Psoas muscle (tissue), 8 donors: Measurements from ENCODE around the gene TMEM170A. TPM values are rescaled to one million over a fixed set of nuclear protein-coding genes. Genes with fewer than 3 reads are reported as not detected.

ENCODE experiments used
- ATAC-seq, 4 donors: fragments of 200-7000 bp; cut with Tn5 transposase; one replicate each; pipeline ENCODE4 v1.9.1; 2020; ENCODE audit warnings: moderate library complexity in 3 of 4, mild to moderate bottlenecking in 2 of 4
- DNase-seq, 2 donors: peaks; one replicate each; pipeline ENCODE4 v3.0.0-alpha.2; 2020
- H3K27ac ChIP-seq: fragments of 200-600 bp; one replicate; pipeline ENCODE4 v1.8.0; 2022
- H3K27me3 ChIP-seq, 3 donors: fragments of 200-600 bp in 1 of 3; one replicate each; pipeline versions ENCODE4 v1.6.1 to v1.8.0; 2013 to 2022; ENCODE audit warnings: low read length in 2 of 3, mild to moderate bottlenecking in 2 of 3, moderate library complexity in 1 of 3; ENCODE audit not compliant: insufficient read depth in 3 of 3
- H3K36me3 ChIP-seq, 2 donors: fragments of 200-600 bp in 1 of 2; one replicate each; pipeline versions ENCODE4 v1.6.1 to v1.8.0; 2013 to 2022; ENCODE audit warnings: low read depth in 1 of 2, mild to moderate bottlenecking in 1 of 2, moderate library complexity in 1 of 2; ENCODE audit not compliant: insufficient read depth in 1 of 2
- H3K4me1 ChIP-seq: fragments of 200-600 bp; one replicate; pipeline ENCODE4 v1.8.0; 2022
- H3K4me3 ChIP-seq: fragments of 200-600 bp; one replicate; pipeline ENCODE4 v1.8.0; 2022; ENCODE audit warnings: mild to moderate bottlenecking
- H3K9me3 ChIP-seq: fragments of 200-600 bp; one replicate; pipeline ENCODE4 v1.8.0; 2022
- WGBS, 3 donors: extraction: QIAGEN DNeasy Blood & Tissue Kit; methylation state at CpG; one replicate each; pipeline versions ENCODE4 v1.1.6 to v1.1.7; 2013; 5-methylcytosine and 5-hydroxymethylcytosine counted together
- intact Hi-C, 2 donors: fragments of 100-400 bp; cut with DNase I; formaldehyde crosslinking; loops; one replicate each; pipeline versions ENCODE4 v1.11.0 to v1.14.2; 2022
- polyA plus RNA-seq, 3 donors: library from polyadenylated mRNA; stranded (reverse); fragments of 200-250 nt; gene quantifications; one replicate each; pipeline ENCODE4 v1.2.3, GENCODE V29; 2013
- total RNA-seq, 4 donors: library from RNA; stranded (reverse); fragmentation: NEBNext Ultra II Directional in 2 of 4; extraction: Animal tissue kit (Norgen Biotek cat#: 25700) in 2 of 4; gene quantifications; one replicate each; pipeline versions ENCODE4 v1.2.1 to v1.2.4, GENCODE V29; 2021 to 2023
- TF ChIP-seq, protein P1 (sequence below): fragments of 200-600 bp; IDR thresholded peaks from one replicate; pipeline ENCODE4 v1.8.0; 2022; ENCODE audit warnings: antibody characterized with exemption
- donor health status: healthy with polysubstance abuse.
- donor health status: DM: no; HTN: no; CAD: no; lungs with moderate emphysema.
- donor health status: Bipolar disorder and iron deficiency.
- donor health status: healthy.
- donor health status: DM: yes; HTN: yes; CAD: no.
- donor health status: DM: no; HTN: no; CAD: no.
- donor health status: DM: no; HTN: no; CAD: no.
- donor health status: DM: yes; HTN: yes; CAD: no.

The TMEM170A gene
- total and polyA plus RNA-seq, 7 donors, result 3.1 to 9.5 (median 7.8) TPM

DNA sequence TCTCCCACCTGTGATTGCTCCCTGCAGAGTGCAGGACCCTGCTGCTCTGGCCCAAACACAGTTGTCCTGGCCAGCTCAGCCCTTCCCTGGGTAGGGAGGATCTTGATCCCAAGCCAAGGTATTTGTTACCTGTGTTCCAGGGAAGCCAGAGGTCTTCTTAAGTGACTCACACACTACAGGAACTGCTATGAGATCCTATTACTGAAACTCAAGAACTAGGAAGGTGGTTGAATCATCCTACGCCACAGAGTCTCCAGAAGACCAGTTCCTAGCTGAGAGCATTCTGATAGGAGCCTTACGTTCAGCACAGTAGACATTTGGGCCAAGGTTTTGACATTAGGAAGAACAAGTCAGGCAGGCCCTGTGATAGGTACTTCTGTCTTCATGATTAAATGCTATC, 18.7 kb upstream of the TMEM170A start:
- H3K9me3 ChIP-seq, result no peaks in the 10 kb centered on the region
- DNase-seq, result no peak

DNA sequence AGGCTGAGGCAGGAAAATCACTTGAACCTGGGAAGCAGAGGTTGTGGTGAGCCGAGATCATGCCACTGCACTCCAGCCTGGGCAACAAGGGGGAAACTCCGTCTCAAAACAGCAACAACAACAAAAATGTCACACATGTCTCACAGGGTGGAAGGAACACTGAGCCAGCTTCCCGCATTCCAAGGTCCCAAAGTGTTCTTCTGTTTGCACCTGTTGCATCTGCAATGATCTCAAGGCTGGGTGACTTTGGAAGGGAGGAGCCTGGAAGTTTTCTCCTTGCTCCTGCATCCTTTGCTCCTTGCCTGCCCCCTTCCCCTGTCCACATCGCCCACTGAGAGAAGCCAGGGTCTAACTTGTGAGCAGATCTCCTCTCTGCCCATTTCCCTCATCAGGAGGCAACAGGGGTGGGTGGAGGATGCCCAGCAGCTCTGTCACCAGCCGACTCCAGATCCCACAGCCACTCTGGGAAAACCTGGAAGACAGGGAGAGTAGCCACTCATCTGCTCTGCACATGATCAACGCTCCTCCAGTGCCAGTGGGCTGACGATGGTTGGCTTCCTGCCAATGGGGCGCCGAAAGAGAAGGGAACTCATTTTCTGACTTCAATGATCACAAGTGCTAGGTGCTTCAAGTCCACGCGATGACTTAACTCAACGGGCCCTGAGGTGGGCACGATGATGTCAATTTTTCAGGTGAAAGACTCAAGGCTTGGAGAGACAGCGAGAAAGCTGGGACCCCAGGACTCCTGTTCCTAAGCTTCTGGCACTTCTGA, 18.1 kb upstream of the TMEM170A start:
- Histone ChIP-seq H3K9me3 (no peaks in the 10 kb centered on the region), H3K27ac (no peak overlapping the region), H3K27me3 (no peaks in the 10 kb centered on the region), H3K4me3 (no peak overlapping the region), H3K36me3 (no peaks in the 10 kb centered on the region), H3K4me1 (peaks cover 4% of the 10 kb centered on the region)
- no peak for DNase-seq
- ATAC-seq, result peak in 2 of 4 donors; percentile 31 to 38
- 69 to 80% (median 70%) methylated on average over 14 of the region's 14 CpGs for WGBS, 3 donors
- TF ChIP-seq, protein P1, sequence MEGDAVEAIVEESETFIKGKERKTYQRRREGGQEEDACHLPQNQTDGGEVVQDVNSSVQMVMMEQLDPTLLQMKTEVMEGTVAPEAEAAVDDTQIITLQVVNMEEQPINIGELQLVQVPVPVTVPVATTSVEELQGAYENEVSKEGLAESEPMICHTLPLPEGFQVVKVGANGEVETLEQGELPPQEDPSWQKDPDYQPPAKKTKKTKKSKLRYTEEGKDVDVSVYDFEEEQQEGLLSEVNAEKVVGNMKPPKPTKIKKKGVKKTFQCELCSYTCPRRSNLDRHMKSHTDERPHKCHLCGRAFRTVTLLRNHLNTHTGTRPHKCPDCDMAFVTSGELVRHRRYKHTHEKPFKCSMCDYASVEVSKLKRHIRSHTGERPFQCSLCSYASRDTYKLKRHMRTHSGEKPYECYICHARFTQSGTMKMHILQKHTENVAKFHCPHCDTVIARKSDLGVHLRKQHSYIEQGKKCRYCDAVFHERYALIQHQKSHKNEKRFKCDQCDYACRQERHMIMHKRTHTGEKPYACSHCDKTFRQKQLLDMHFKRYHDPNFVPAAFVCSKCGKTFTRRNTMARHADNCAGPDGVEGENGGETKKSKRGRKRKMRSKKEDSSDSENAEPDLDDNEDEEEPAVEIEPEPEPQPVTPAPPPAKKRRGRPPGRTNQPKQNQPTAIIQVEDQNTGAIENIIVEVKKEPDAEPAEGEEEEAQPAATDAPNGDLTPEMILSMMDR, result no peak
- intact Hi-C loops, result no loop called here

More for the DNA sequence above, 18.7 kb upstream of the TMEM170A start:
- no peaks in the 10 kb centered on the region for H3K27me3 ChIP-seq
- H3K4me1 ChIP-seq, result peaks cover 4% of the 10 kb centered on the region
- no peak overlapping the region for H3K4me3 ChIP-seq
- intact Hi-C loops, result no loop called here
- ATAC-seq, result peak; percentile 78 to 91 (median 84)
- 38 to 88% (median 40%) methylated on average over 2 of the region's 2 CpGs for WGBS, 3 donors
- H3K27ac ChIP-seq, result peak overlapping the region; percentile 42
- TF ChIP-seq, protein P1, result no peak
- no peaks in the 10 kb centered on the region for H3K36me3 ChIP-seq

DNA sequence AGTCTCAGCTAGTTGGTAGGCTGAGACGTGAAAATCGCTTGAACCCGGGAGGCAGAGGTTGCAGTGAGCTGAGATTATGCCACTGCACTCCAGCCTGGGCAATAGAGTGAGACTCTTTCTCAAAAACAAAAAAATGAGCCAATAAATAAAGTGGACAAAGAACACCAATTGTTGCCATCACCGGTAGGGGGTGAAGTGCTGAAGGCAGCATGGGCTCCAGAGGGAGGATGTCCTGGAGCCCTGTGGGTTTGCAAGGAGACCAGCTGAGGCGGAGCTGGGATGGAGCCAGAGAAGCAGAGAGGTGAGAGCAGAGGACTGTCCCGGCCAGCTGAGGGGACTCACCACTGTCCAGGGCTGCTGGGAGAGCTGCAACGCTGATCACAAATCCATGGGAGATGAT, 17.0 kb upstream of the TMEM170A start:
- TF ChIP-seq, protein P1, result no peak

DNA sequence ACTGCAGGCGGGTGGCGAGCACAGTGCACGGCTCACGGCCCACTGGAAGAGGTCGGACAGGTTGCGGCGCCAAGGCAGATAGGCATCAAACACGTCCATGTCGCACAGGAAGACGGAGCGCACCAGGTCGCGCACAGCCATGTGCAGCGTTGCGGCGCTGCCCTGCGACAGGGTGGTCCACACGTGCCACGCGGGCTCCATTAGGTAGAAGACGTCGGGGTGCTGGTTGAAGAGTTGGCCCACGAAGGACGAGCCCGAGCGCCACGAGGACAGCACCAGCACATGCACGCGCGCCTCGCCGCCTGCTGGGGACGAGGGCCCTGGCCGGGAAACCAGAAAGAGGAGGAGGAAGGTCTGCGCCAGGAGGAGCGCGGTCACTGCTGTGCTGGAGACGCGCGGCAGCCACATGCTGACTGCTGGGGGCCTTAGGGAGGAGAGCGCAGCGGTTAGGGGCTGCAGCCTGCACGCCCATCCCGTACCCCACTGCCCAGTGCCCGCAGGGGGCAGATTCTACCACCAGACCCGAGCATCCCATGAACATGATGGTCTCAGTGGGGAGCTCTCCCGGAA, 15.0 kb upstream of the TMEM170A start:
- H3K27ac ChIP-seq, result no peak overlapping the region
- H3K9me3 ChIP-seq, result no peaks in the 10 kb centered on the region
- ATAC-seq (no peak), DNase-seq (no peak)
- intact Hi-C loops, result no loop called here
- peaks cover 4% of the 10 kb centered on the region for H3K4me1 ChIP-seq
- TF ChIP-seq, protein P1, result no peak
- H3K36me3 ChIP-seq, result no peaks in the 10 kb centered on the region
- WGBS, 3 donors, result 94 to 97% (median 95%) methylated on average over 46 to 47 of the region's 47 CpGs
- no peak overlapping the region for H3K4me3 ChIP-seq
- H3K27me3 ChIP-seq, result no peaks in the 10 kb centered on the region

More for the DNA sequence above, 17.0 kb upstream of the TMEM170A start:
- 81 to 89% (median 81%) methylated on average over 7 of the region's 7 CpGs for whole genome bisulfite sequencing, 3 donors
- no peak overlapping the region for H3K4me3 ChIP-seq
- no peaks in the 10 kb centered on the region for H3K36me3 ChIP-seq
- no peak overlapping the region for H3K27ac ChIP-seq
- H3K27me3 ChIP-seq, result no peaks in the 10 kb centered on the region
- intact Hi-C loops, result no loop called here
- H3K9me3 ChIP-seq, result no peaks in the 10 kb centered on the region
- ATAC-seq, result no peak
- DNase-seq, result no peak
- peaks cover 4% of the 10 kb centered on the region for H3K4me1 ChIP-seq
